H1 (cell line): ENCODE results near the gene INSYN1. TPM values are rescaled to one million over a fixed set of nuclear protein-coding genes. Genes with fewer than 3 reads are reported as not detected.

Experiments used
- HDAC6 ChIP-seq: IDR thresholded peaks from one replicate; pipeline ENCODE4 v1.7.1; 2012; ENCODE audit warnings: low read depth, mild to moderate bottlenecking, inconsistent platforms, low read length, moderate library complexity
- NANOG ChIP-seq: IDR thresholded peaks from 2 replicates; pipeline ENCODE4 v1.6.1; 2011; ENCODE audit warnings: low read length, low read depth, mild to moderate bottlenecking, inconsistent platforms; ENCODE audit not compliant: insufficient read depth, poor library complexity, severe bottlenecking
- NRF1 ChIP-seq: IDR thresholded peaks from 2 replicates; pipeline ENCODE4 v1.6.1; 2011; ENCODE audit warnings: mild to moderate bottlenecking, low read depth, low read length, improper control_type of control experiment
- SUZ12 ChIP-seq: fragments of 200-600 bp; sonication (generic); IDR thresholded peaks from 2 replicates; pipeline ENCODE4 v1.6.1; 2012; ENCODE audit warnings: mild to moderate bottlenecking, inconsistent platforms, low read length, moderate library complexity, mixed read lengths
- TEAD4 ChIP-seq: IDR thresholded peaks from 2 replicates; pipeline ENCODE4 v1.6.1; 2012; ENCODE audit warnings: low read depth, low read length, inconsistent platforms, mixed read lengths
- ZNF274 ChIP-seq: IDR thresholded peaks from 2 replicates; pipeline ENCODE4 v1.7.0; 2012; ENCODE audit warnings: low read length, borderline replicate concordance; ENCODE audit errors: extremely low read depth
- polyA plus RNA-seq, 7 experiments: library from polyadenylated mRNA; depleted of rRNA in 3 of 7; stranded (reverse) in 5 of 7; unstranded in 2 of 7; fragments of >200 nt in 5 of 7; fragments of 200-250 nt in 2 of 7; gene quantifications; 1 replicate in 5 of 7; 2 replicates in 1 of 7; 4 replicates in 1 of 7; pipeline versions ENCODE4 v1.2.1 to v1.2.3, GENCODE V29; 2011 to 2013; ENCODE audit warnings: missing spikeins in 2 of 7, mixed read lengths in 2 of 7
- total RNA-seq: library from RNA; stranded (reverse); fragmentation: NEBNext Ultra II Directional; extraction: Animal tissue kit (Norgen Biotek cat#: 25700); gene quantifications from 2 replicates; pipeline ENCODE4 v1.2.1, GENCODE V29; 2021
- TF ChIP-seq, protein P1 (sequence below): IDR thresholded peaks from 2 replicates; pipeline ENCODE4 v1.6.1; 2012; ENCODE audit warnings: low read length, inconsistent platforms

The INSYN1 gene
- total and polyA plus RNA-seq, 2 of the 8 experiments (the other 6 are each of a cell fraction or from before 2014, with no cell fraction given) = 7.2 to 10.2 TPM

DNA sequence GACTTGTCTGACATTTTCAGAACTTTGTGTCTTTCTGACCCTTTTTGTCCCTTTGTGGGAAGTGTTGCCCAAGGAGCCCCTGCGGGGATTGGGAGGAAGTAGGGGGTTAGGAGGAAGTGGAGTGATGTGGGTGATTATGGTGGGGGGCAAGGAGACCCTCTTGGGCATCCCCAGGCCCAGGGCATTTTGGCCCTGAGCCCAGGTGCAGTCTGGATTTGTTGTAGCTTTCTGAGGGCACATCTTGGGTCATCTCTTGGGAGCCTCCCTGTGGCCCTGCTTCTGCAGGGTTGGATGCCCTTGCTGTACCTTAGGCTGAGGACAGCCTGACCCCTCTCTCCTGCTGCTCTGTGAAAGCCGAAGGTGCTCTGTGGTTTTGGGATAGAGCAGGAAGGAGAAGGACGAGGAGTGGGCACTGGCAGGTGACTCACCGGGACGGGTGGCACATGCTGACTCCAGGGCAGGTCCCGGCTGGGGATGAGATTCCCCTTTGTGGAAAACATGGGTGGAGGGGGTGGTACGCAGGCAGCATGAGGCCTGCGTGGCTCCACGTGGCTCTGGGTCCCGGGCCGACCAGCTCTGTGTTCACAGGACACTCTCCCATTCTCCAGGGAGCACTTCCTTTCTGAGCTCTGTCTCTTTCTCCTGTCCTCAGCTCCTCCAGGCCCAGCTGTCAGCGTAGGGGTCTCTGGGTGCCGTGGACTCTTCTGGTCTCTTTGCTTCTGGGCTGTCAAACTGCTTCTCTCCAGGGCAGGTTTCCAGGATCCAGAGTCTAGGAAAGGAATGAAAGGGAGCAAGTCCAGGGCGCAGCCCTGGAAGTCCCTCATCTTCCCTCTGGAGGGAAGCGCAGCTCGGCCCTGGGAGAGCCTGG, 57.1 kb downstream of the INSYN1 start (continued):
- TF ChIP-seq, protein P1, sequence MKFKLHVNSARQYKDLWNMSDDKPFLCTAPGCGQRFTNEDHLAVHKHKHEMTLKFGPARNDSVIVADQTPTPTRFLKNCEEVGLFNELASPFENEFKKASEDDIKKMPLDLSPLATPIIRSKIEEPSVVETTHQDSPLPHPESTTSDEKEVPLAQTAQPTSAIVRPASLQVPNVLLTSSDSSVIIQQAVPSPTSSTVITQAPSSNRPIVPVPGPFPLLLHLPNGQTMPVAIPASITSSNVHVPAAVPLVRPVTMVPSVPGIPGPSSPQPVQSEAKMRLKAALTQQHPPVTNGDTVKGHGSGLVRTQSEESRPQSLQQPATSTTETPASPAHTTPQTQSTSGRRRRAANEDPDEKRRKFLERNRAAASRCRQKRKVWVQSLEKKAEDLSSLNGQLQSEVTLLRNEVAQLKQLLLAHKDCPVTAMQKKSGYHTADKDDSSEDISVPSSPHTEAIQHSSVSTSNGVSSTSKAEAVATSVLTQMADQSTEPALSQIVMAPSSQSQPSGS = no peak
- no peak for TF ChIP-seq NANOG
- no peak for TF ChIP-seq ZNF274
- TF ChIP-seq HDAC6 = no peak
- TF ChIP-seq TEAD4 = no peak
- no peak for TF ChIP-seq NRF1
- no peak for TF ChIP-seq SUZ12
